GM21367 (cell line): Measurements from ENCODE around the gene ZNF593.

Source experiments
- ATAC-seq: cut with Tn5 transposase; IDR thresholded peaks from one replicate; pipeline ENCODE4 v1.9.1; 2021; ENCODE audit not compliant: unreplicated experiment

Gene ZNF593

GRCh38 chr1:26200413-26200812, 30.7 kb downstream of the ZNF593 start:
- ATAC-seq: no peak

GRCh38 chr1:26203642-26204318, 34.1 kb downstream of the ZNF593 start:
- ATAC-seq: no peak

GRCh38 chr1:26210147-26210870, 40.6 kb downstream of the ZNF593 start:
- ATAC-seq: no peak

- ATAC-seq: no peak
Observed at GRCh38 chr1:26212726-26213125, 43.0 kb downstream of the ZNF593 start.

GRCh38 chr1:26213335-26213905, 43.7 kb downstream of the ZNF593 start:
- ATAC-seq: no peak

GRCh38 chr1:26215246-26215645, 45.5 kb downstream of the ZNF593 start:
- no peak for ATAC-seq

- ATAC-seq: no peak
Observed at GRCh38 chr1:26218906-26219494, 49.3 kb downstream of the ZNF593 start.
